DMS153 treated with DMSO at 0.1 percent for 48 hours (cell line): ENCODE data around the gene RHOA.

Source experiments
- DNase-seq: peaks from one replicate; lab custom pipeline; 2025; ENCODE audit not compliant: unreplicated experiment; lab: John Stamatoyannopoulos, UW

The RHOA gene

DNA sequence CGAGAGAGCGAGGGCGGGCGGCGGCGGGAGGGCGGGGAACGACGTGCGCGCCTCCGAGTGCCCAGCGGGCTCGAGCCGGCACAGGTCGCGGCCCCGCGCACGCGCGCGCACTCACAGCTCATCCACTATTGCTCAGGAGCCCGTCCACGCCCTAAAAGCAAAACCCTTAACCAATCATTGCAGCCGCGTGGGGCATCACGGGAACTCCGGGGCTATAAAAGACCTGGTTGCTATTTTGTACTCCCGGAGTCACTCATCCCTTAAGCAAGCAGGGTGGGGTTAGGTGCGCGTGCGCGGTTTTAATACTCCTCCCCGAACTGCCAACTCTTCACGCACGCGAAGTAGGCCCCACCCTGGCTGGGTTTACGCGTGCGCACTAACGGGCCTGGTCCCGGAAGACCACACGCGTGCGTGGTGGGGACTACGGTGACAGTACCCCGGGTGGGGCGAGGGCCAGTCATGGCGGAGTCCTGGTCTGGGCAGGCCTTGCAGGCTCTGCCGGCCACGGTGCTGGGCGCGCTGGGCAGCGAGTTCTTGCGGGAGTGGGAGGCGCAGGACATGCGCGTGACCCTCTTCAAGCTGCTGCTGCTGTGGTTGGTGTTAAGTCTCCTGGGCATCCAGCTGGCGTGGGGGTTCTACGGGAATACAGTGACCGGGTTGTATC, at the start of gene RHOA, which contains the start of gene TCTA:
TSS of gene RHOA (minus strand) at position 9 of the 664 bp plus-strand sequence. CDS start 36,387 bp downstream, outside the sequence.
TSS of gene TCTA (plus strand) at position 456 of the 664 bp plus-strand sequence. CDS start at position 460, 4 bp downstream.
- peak; percentile 76 for DNase-seq

- no peak for DNase-seq
Observed at GRCh38 chr3:49460956-49461355, 49.2 kb upstream of the RHOA start.

- no peak for DNase-seq
Observed at GRCh38 chr3:49460188-49460890, 48.6 kb upstream of the RHOA start.

GRCh38 chr3:49456466-49456865, 44.7 kb upstream of the RHOA start:
- no peak for DNase-seq

DNA sequence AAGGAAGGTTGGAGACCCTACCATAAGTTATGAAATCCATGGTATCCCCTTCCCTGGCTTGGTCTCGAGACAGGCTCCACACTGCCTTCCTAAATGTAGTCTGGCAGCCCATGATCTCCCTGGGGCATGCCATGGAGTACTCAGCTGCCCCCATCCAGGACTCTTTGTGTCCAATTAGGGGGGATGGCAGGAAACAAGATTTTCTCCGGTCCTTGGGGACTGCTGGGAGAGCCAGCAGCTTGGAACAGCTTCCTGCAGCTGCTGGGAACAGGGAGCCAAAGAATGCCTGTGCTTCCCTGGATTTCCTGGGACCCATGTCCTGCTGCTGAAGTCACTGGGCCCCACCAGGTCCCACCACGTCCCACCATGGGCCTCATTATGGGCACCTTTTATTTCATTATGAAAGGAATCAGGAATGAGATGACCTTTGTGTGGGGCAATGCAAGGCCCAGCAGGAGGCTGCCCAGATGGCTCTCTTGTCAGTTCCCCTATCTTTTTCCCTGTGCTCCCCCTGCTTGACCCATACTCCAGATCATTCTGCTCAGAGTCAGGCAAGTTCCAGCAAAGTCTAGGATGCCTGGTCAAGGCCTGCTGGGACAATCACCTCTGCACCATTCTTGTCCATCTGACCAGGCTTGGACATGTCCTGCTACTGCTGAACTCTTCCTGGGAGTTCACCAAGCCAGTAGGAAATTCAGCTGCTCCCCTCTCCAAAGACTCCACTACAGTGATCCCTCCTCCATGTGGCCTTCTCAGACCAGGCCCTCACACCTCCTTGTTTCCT, 43.3 kb upstream of the RHOA start:
- DNase-seq = no peak

DNA sequence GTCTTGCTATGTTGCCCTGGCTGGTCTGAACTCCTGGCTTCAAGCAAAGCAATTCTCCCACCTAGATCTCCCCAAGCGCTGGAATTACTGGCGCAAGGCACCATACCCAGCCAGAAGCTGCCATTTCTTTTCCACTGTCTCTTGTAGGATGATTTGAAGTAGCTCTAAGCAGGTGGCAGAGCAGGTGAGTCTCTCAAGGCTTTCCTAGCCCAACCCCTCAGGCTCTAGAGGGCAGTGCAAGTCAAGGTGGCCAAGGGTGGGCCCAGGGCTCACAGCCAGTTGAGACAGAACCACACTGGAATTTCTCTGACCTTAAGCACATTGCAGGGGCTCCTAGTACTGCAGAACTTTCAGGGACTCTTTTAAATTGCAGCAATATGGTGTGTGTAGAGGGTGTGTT, 42.7 kb upstream of the RHOA start:
- DNase-seq = no peak

GRCh38 chr3:49453621-49454020, 41.8 kb upstream of the RHOA start:
- DNase-seq = no peak

DNA sequence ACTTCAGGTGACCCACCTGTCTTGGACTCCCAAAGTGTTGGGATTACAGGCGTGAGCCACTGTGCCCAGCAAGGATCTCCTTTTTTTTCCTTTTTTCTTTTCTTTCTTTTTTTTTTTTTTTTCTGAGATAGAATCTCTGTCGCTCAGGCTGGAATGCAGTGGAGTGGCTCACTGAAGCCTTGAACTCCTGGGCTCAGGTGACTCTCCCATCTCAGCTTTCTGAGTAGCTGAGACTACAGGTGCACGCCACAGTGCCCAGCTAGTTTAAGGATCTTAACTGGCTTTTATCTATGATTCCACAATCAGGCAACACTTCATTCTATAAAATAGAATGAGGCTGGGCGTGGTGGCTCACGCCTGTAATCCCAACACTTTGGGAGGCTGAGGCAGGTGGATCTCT, 33.6 kb upstream of the RHOA start:
- DNase-seq = no peak

DNA sequence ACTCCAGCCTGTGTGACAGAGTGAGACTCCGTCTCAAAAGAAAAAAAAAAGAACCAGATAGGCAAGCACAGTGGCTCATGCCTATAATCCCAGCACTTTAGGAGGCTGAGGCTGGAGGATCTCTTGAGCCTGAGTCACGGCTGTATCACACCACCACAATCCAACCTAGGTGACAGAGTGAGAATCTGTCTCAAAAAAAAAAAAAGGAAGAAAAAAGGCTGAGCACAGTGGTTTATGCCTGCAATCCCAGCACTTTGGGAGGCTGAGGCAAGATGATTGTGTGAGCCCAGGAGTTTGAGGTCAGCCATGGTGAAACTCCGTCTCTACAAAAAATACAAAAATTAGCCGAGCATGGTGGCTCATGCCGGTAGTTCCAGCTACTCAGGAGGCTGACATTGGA, 23.0 kb upstream of the RHOA start:
- DNase-seq = no peak

DNA sequence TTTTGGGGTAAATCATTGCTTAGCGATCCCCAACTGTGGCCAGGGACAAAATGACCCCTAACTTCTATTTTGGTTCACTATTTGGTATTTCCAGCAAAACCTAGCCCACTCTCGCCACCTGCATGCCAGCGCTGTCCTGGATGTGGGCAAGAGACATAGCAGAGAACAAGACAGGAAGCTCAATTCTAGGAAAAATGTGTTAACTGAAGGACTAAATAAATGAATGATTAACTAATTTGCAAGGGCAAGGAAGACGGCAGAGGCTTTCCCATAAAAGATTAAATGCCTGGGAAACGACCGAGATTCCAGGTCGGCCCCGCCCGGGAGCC, 16.9 kb upstream of the RHOA start:
- no peak for DNase-seq

GRCh38 chr3:49427586-49427985, 15.8 kb upstream of the RHOA start:
- no peak for DNase-seq

DNA sequence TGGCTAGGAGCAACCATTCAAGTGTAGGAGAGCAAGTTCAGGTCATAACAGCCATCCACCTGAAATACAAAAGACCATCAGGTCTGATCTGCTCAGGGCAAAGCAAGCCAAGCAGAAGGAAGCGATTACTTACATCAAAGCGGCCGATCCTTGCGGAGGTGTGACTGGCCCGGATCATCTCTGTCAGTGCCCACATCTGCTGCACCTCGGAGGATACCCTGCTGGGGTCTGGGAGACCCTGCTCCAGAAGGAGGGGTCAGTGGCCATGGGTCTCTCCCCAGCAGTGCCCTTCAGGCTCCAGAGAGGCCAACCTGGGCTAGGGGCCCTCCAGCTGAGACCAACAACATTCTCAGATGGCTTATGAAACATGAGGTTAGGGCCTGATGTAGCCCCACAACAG, 13.0 kb upstream of the RHOA start:
- DNase-seq = no peak

DNA sequence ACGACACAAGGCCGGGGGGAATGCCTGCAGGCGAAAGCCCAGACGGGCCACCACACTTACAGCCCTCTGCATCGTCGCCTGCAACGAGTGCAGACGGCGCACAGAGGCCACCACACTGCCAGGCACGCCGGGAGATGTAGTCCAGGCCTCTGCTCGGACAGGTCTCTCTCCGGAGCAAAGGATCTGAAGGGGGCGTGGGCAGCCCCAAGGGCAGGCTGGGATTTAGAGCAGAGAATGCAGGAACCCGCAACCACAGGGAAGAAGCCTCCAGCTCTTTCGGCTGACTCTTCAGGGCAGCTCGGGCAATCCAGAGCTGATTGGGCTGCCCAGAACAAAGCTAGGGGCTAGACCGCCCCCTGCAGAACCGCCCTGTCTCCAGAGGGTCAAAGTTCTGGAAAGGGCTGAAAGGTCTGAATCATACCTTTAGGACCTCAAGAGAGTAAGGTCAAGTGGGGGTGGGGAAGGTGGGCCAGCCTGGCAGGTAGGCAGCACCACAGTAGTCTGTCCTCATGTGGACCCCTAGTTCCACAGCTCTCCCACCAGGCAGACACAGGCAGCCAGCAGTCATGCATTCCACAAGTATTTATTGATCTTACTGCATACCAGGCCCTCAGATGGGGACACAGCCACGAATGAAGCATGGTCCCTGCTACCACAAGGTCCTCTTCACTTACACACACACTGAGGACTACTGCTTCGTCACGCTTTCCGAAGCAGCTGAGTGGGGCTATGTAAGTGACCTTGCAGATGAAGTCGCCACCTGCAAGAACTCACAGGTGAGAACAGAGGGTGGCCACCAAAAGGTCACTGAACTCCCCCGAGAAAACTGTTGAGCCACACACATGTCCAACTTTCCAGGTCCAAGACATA, 10.8 kb upstream of the RHOA start, which contains the start of gene AMT:
TSS of gene AMT (minus strand) at position 95 of the 870 bp plus-strand sequence. CDS start at position 72, 23 bp downstream.
- no peak for DNase-seq

- DNase-seq = no peak
Observed at GRCh38 chr3:49421890-49422378, 10.2 kb upstream of the RHOA start.

- DNase-seq = no peak
Observed at GRCh38 chr3:49417516-49418120, 5.8 kb upstream of the RHOA start.

DNA sequence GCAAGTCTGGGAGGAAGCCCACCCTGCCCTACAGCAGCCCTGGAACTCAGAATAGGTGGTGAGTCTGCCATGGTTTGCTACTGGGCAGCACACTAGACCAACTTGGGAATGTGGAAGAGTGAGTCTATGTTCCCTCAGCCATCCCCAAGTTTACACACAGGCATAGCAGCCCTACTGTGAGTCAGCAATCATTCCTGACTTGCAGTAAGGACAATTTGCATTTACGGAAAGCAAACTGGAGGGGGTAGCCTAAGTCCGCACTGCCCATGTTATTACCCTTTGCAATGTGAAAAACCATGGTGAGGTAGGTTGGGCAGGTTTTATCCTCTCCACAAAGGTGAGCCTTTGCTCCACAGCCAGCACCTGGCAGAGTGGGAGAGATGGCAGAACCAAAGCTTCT, 5.1 kb upstream of the RHOA start:
- DNase-seq = no peak

DNA sequence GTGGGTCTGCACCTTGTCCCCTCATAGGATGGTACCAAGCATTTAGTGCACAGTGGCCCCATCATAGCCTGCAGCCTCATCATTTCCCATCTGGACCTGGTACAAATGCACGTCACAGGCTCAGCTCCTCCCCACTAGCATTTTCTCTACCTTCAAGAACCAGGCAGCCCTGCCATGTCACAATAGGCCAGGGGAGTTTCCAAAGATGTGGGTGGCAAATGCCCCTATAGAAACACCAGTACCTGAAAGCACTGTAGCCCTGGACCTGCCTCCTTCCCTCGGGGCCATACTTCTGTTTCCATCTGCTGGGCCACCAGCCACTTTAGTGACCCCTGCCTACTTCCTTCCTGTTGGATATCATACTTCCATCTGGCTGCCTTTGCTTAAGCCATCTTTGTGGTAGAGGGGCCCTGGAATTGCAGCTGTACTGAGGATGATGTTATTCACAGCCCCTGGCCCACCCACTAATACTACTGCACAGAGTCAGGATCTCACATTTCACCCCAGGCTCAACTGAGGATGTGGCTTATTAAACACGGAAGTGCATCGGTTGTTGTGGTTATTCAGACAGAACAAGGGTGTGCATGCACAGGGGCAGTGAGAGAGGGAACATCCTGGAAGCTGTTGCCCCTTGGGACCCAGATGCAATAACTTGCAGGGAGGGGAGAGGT, 4.3 kb upstream of the RHOA start:
- no peak for DNase-seq

GRCh38 chr3:49414753-49415152, 3.0 kb upstream of the RHOA start:
- DNase-seq = no peak

GRCh38 chr3:49413338-49413734, 1.6 kb upstream of the RHOA start:
- DNase-seq = no peak
